K562 (cell line): ENCODE results near the gene PPP4C. TPM values are rescaled to one million over a fixed set of nuclear protein-coding genes. Genes with fewer than 3 reads are reported as not detected.

Source experiments
- KDM1A ChIP-seq, 2 experiments: fragments of 450-650 bp; IDR thresholded peaks; 2 replicates each; pipeline ENCODE4 v1.6.1; 2016; ENCODE audit warnings: mild to moderate bottlenecking in 2 of 2
- ZMIZ1 ChIP-seq, 2 experiments: fragments of 150-350 bp in 1 of 2; IDR thresholded peaks; 2 replicates each; pipeline ENCODE4 v1.6.1; 2012 to 2016; ENCODE audit warnings: low read depth in 2 of 2, low read length in 2 of 2, mild to moderate bottlenecking in 1 of 2, moderate library complexity in 1 of 2
- polyA plus RNA-seq, 8 experiments: library from polyadenylated mRNA; depleted of rRNA in 4 of 8; stranded (reverse) in 5 of 8; unstranded in 3 of 8; fragments of >200 nt; fragmentation: Nextera tagmentation in 2 of 8; fragmentation: Illumina TruSeq in 1 of 8; extraction: Ambion mirVana in 2 of 8; extraction: Trizol in 1 of 8; gene quantifications; 2 replicates each; pipeline versions ENCODE4 v1.2.1 to v1.2.3, GENCODE V29; 2011 to 2014; ENCODE audit warnings: inconsistent platforms in 1 of 8, missing spikeins in 1 of 8
- total RNA-seq, 7 experiments: library from RNA; depleted of rRNA in 6 of 7; stranded (reverse); fragments of >200 nt in 6 of 7; fragmentation: Illumina TruSeq in 2 of 7; extraction: Trizol in 2 of 7; gene quantifications; 2 replicates each; pipeline versions ENCODE4 v1.2.1 to v1.2.3, GENCODE V29; 2011 to 2021; ENCODE audit warnings: low replicate concordance in 1 of 7
- TF ChIP-seq, protein P1 (sequence below): fragments of 450-650 bp; IDR thresholded peaks from 2 replicates; pipeline ENCODE4 v1.6.1; 2018; ENCODE audit not compliant: partially characterized antibody

PPP4C gene
- total and polyA plus RNA-seq, 9 of the 15 experiments (the other 6 are each of a cell fraction or from before 2014, with no cell fraction given), result 3.5 to 183 (median 131) TPM

DNA sequence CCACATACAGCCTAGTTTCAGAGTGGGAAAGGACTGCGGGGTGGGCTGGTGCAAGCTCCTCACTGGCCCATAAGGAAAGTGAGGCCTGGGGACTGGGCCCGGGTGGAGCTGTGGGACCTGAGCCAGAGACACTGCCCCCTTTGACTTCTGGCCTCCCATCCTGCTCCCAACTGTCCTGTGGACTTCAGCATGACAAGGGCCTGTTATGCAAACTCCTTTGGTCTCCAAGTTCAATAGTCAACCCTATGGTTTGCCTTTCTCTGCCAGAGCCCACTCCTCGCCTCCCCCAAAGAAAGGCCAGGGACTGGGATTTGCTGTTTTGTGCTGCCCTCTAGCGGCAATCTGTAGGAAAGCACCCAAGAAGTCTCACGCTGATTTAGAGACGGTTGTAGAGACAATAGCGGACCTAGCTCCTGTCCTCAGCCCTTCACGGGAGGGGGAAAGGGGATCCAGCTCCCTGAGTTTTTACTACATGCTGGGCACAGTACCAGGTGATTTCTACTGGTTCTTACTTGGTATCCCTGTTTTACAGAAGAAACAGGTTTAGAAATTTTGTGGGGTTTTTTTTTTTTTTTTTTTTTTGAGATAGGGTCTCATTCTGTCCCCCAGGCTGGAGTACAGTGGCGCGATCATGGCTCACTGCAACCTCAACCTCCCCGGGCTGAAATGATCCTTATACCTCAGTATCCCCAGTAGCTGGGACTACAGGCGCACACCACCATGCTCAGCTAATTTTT lies 43.5 kb upstream of the PPP4C start (continued):
- TF ChIP-seq, protein P1, sequence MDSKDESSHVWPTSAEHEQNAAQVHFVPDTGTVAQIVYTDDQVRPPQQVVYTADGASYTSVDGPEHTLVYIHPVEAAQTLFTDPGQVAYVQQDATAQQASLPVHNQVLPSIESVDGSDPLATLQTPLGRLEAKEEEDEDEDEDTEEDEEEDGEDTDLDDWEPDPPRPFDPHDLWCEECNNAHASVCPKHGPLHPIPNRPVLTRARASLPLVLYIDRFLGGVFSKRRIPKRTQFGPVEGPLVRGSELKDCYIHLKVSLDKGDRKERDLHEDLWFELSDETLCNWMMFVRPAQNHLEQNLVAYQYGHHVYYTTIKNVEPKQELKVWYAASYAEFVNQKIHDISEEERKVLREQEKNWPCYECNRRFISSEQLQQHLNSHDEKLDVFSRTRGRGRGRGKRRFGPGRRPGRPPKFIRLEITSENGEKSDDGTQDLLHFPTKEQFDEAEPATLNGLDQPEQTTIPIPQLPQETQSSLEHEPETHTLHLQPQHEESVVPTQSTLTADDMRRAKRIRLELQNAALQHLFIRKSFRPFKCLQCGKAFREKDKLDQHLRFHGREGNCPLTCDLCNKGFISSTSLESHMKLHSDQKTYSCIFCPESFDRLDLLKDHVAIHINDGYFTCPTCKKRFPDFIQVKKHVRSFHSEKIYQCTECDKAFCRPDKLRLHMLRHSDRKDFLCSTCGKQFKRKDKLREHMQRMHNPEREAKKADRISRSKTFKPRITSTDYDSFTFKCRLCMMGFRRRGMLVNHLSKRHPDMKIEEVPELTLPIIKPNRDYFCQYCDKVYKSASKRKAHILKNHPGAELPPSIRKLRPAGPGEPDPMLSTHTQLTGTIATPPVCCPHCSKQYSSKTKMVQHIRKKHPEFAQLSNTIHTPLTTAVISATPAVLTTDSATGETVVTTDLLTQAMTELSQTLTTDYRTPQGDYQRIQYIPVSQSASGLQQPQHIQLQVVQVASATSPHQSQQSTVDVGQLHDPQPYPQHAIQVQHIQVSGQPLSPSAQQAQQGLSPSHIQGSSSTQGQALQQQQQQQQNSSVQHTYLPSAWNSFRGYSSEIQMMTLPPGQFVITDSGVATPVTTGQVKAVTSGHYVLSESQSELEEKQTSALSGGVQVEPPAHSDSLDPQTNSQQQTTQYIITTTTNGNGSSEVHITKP, result peak; percentile 25
- TF ChIP-seq KDM1A (IDR thresholded peaks at IDR 0.05) (no peak), ZMIZ1 (IDR thresholded peaks at IDR 0.05; ENCODE audit: low read depth in 2 of 2, low read length in 2 of 2) (no peak)
- TF ChIP-seq, all 486 proteins: peak for 19
